SK-N-MC (cell line): ENCODE measurements around the gene ACOXL.

ENCODE experiments used
- DNase-seq: peaks from one replicate; pipeline ENCODE4 v3.0.0-alpha.2; 2011; ENCODE audit warnings: low read depth, low spot score
- H3K27ac ChIP-seq: fragments of 200-600 bp; sonication (generic); 2 replicates; pipeline ENCODE4 v1.5.1; 2016; ENCODE audit warnings: mixed run types
- H3K36me3 ChIP-seq: fragments of 200-600 bp; sonication (generic); 2 replicates; pipeline ENCODE4 v1.6.1; 2017; ENCODE audit warnings: antibody characterized with exemption, low read length, mixed read lengths; ENCODE audit not compliant: insufficient read depth
- H3K4me3 ChIP-seq: fragments of 200-600 bp; sonication (generic); 2 replicates; pipeline ENCODE4 v1.5.1; 2016
- H3K9ac ChIP-seq: fragments of 200-600 bp; sonication (generic); 2 replicates; pipeline ENCODE4 v1.8.0; 2017; ENCODE audit warnings: mixed run types, mixed read lengths; ENCODE audit not compliant: insufficient read length
- H3K9me3 ChIP-seq: fragments of 200-600 bp; sonication (generic); 2 replicates; pipeline ENCODE4 v1.6.1; 2017; ENCODE audit warnings: low read depth, mild to moderate bottlenecking, antibody characterized with exemption, low read length, moderate library complexity, mixed read lengths
- EZH2 ChIP-seq: fragments of 200-600 bp; sonication (generic); IDR thresholded peaks from one replicate; pipeline ENCODE4 v1.6.1; 2017; ENCODE audit warnings: antibody characterized with exemption
- FOXP2 ChIP-seq: optimal IDR thresholded peaks from 2 replicates; pipeline ENCODE3; 2011; ENCODE audit warnings: mild to moderate bottlenecking, moderate library complexity; ENCODE audit not compliant: insufficient read depth; ENCODE audit errors: extremely low read length, control extremely low read depth
- POLR2AphosphoS5 ChIP-seq: IDR thresholded peaks from 2 replicates; pipeline ENCODE4 v1.6.1; 2012; ENCODE audit warnings: mild to moderate bottlenecking, low read depth, low read length, borderline replicate concordance

ACOXL gene

GRCh38 chr2:110774701-110775100 lies 42.3 kb downstream of the ACOXL start:
- no peak for DNase-seq
- no peaks in the 10 kb centered on the region for H3K36me3 ChIP-seq
- H3K4me3 ChIP-seq = no peak overlapping the region
- H3K9me3 ChIP-seq = no peaks in the 10 kb centered on the region
- no peak overlapping the region for H3K9ac ChIP-seq
- no peak for TF ChIP-seq POLR2AphosphoS5
- TF ChIP-seq FOXP2 = no peak
- no peak for TF ChIP-seq EZH2
- no peak overlapping the region for H3K27ac ChIP-seq

GRCh38 chr2:110777531-110778311 lies 45.3 kb downstream of the ACOXL start:
- no peaks in the 10 kb centered on the region for H3K36me3 ChIP-seq
- H3K4me3 ChIP-seq = no peak overlapping the region
- no peak overlapping the region for H3K9ac ChIP-seq
- no peaks in the 10 kb centered on the region for H3K9me3 ChIP-seq
- TF ChIP-seq FOXP2 (no peak), POLR2AphosphoS5 (no peak), EZH2 (no peak)
- no peak for DNase-seq
- H3K27ac ChIP-seq = no peak overlapping the region

- H3K9ac ChIP-seq = no peak overlapping the region
- TF ChIP-seq FOXP2 (no peak), EZH2 (no peak), POLR2AphosphoS5 (no peak)
- H3K27ac ChIP-seq = no peak overlapping the region
These were observed 48.1 kb downstream of the ACOXL start for GRCh38 chr2:110780461-110780860.

GRCh38 chr2:110783196-110783873 lies 51.0 kb downstream of the ACOXL start:
- no peak for DNase-seq
- no peaks in the 10 kb centered on the region for H3K9me3 ChIP-seq
- no peak overlapping the region for H3K27ac ChIP-seq
- H3K4me3 ChIP-seq = no peak overlapping the region
- H3K9ac ChIP-seq = no peak overlapping the region
- TF ChIP-seq FOXP2 = no peak
- no peak for TF ChIP-seq EZH2
- TF ChIP-seq POLR2AphosphoS5 = no peak
- no peaks in the 10 kb centered on the region for H3K36me3 ChIP-seq

More at GRCh38 chr2:110780461-110780860, 48.1 kb downstream of the ACOXL start:
- H3K36me3 ChIP-seq = no peaks in the 10 kb centered on the region
- no peaks in the 10 kb centered on the region for H3K9me3 ChIP-seq
- DNase-seq = no peak
- no peak overlapping the region for H3K4me3 ChIP-seq

- no peak for TF ChIP-seq FOXP2
- no peak for TF ChIP-seq POLR2AphosphoS5
- TF ChIP-seq EZH2 = no peak
- no peak overlapping the region for H3K9ac ChIP-seq
- H3K9me3 ChIP-seq = no peaks in the 10 kb centered on the region
- H3K36me3 ChIP-seq = no peaks in the 10 kb centered on the region
- no peak overlapping the region for H3K4me3 ChIP-seq
- DNase-seq = no peak
- no peak overlapping the region for H3K27ac ChIP-seq
These were observed 51.8 kb downstream of the ACOXL start for GRCh38 chr2:110784047-110784631.

GRCh38 chr2:110785439-110785838 lies 53.1 kb downstream of the ACOXL start:
- Histone ChIP-seq H3K9me3 (no peaks in the 10 kb centered on the region), H3K9ac (no peak overlapping the region), H3K4me3 (no peak overlapping the region), H3K27ac (no peak overlapping the region), H3K36me3 (no peaks in the 10 kb centered on the region)
- TF ChIP-seq FOXP2 (no peak), EZH2 (no peak), POLR2AphosphoS5 (no peak)
- DNase-seq = no peak

- Histone ChIP-seq H3K9ac (no peak overlapping the region), H3K27ac (no peak overlapping the region), H3K36me3 (no peaks in the 10 kb centered on the region), H3K9me3 (no peaks in the 10 kb centered on the region), H3K4me3 (no peak overlapping the region)
- TF ChIP-seq EZH2 (no peak), POLR2AphosphoS5 (no peak), FOXP2 (no peak)
- DNase-seq = no peak
These were observed 56.6 kb downstream of the ACOXL start for GRCh38 chr2:110788976-110789375.

- Histone ChIP-seq H3K27ac (no peak overlapping the region), H3K9me3 (no peaks in the 10 kb centered on the region)
- TF ChIP-seq FOXP2 (no peak), EZH2 (no peak), POLR2AphosphoS5 (no peak)
These were observed 57.3 kb downstream of the ACOXL start for GRCh38 chr2:110789706-110790105.

More at GRCh38 chr2:110789706-110790105, 57.3 kb downstream of the ACOXL start:
- no peak overlapping the region for H3K4me3 ChIP-seq
- no peaks in the 10 kb centered on the region for H3K36me3 ChIP-seq
- H3K9ac ChIP-seq = no peak overlapping the region
- DNase-seq = no peak
